ENCODE data around the gene LEAP2. TPM values are rescaled to one million over a fixed set of nuclear protein-coding genes. Genes with fewer than 3 reads are reported as not detected.

Gene LEAP2
- total RNA-seq, 2 experiments from 2014 or later = 0.30 to 0.31 TPM

DNA sequence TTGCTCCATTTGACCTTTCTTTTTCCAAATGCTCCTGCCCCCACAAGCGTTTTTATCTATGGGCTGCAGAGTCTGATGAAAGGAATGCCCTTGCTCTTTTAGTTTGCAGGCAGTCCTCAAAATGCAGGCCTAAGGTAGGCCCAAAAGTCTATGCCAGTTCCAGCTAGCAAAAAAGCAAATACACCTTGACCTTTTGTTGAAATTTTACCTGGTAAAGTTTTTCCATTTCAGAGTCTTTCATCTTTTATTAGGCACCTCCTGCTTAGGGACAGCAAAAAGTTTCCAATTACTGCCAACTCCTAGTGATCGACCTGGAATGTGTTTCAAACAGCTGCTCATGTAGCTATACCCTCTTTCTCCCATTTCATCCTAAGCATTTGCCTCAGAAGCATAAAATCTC lies 2.7 kb upstream of the LEAP2 start:
- ChIA-PET CTCF (no interaction called here), POLR2A (interaction anchor here (1.2 kb wide), 2 partner anchors 41 to 92 kb away, joined by 3 to 5 read pairs; no protein-coding TSS in a partner anchor)

GRCh38 chr5:132871459-132872284 lies 1.8 kb upstream of the LEAP2 start:
- ATAC-seq (ENCODE audit: poor library complexity) = no peak
- Mint-ChIP-seq H3K4me3 (no peak overlapping the region), H3K27me3 (no peaks in the 10 kb centered on the region), H3K36me3 (ENCODE audit: low read depth) (peaks cover 58% of the 10 kb centered on the region), H3K4me1 (ENCODE audit: low read depth) (peaks cover 19% of the 10 kb centered on the region), H3K27ac (peak overlapping the region; percentile 39), H3K9me3 (no peaks in the 10 kb centered on the region)
- CTCF ChIA-PET = no interaction called here
- Histone ChIP-seq H3K27me3 (ENCODE audit: control insufficient read depth in 1 of 2, insufficient read depth in 2 of 2, low read length in 2 of 2) (no peaks in the 10 kb centered on the region), H3K4me3 (ENCODE audit: low read length) (no peak overlapping the region), H3K9me3 (ENCODE audit: control insufficient read depth in 1 of 2, insufficient read depth in 1 of 2, low read length in 2 of 2) (no peaks in the 10 kb centered on the region), H3K4me1 (ENCODE audit: insufficient read depth, low read length) (peaks cover 11% of the 10 kb centered on the region), H3K27ac (ENCODE audit: low read depth in 1 of 2, low read length in 2 of 2) (no peak overlapping the region), H3K36me3 (ENCODE audit: insufficient read depth, low read length) (peaks cover 32% of the 10 kb centered on the region)
- TF ChIP-seq, protein P1, sequence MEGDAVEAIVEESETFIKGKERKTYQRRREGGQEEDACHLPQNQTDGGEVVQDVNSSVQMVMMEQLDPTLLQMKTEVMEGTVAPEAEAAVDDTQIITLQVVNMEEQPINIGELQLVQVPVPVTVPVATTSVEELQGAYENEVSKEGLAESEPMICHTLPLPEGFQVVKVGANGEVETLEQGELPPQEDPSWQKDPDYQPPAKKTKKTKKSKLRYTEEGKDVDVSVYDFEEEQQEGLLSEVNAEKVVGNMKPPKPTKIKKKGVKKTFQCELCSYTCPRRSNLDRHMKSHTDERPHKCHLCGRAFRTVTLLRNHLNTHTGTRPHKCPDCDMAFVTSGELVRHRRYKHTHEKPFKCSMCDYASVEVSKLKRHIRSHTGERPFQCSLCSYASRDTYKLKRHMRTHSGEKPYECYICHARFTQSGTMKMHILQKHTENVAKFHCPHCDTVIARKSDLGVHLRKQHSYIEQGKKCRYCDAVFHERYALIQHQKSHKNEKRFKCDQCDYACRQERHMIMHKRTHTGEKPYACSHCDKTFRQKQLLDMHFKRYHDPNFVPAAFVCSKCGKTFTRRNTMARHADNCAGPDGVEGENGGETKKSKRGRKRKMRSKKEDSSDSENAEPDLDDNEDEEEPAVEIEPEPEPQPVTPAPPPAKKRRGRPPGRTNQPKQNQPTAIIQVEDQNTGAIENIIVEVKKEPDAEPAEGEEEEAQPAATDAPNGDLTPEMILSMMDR (IDR thresholded peaks at IDR 0.05) = no peak
- POLR2A ChIA-PET = interaction anchor here (1.2 kb wide), 1 partner anchor 91 kb away, joined by 5 read pairs; no protein-coding TSS in a partner anchor
- DNase-seq = no peak
- intact Hi-C loops (cut with DNase I, micrococcal nuclease) = no loop called here

More for the DNA sequence above, 2.7 kb upstream of the LEAP2 start:
- Mint-ChIP-seq H3K4me3 (peak overlapping the region; percentile 20), H3K27me3 (no peaks in the 10 kb centered on the region), H3K9me3 (no peaks in the 10 kb centered on the region), H3K4me1 (ENCODE audit: low read depth) (peaks cover 25% of the 10 kb centered on the region), H3K36me3 (ENCODE audit: low read depth) (peaks cover 59% of the 10 kb centered on the region), H3K27ac (peak overlapping the region; percentile 39)
- TF ChIP-seq, protein P1 (IDR thresholded peaks at IDR 0.05) = no peak
- no peak for ATAC-seq (ENCODE audit: poor library complexity)
- intact Hi-C loops (cut with DNase I, micrococcal nuclease) = no loop called here
- Histone ChIP-seq H3K36me3 (ENCODE audit: insufficient read depth, low read length) (peaks cover 32% of the 10 kb centered on the region), H3K27me3 (ENCODE audit: control insufficient read depth in 1 of 2, insufficient read depth in 2 of 2, low read length in 2 of 2) (no peaks in the 10 kb centered on the region), H3K27ac (ENCODE audit: low read depth in 1 of 2, low read length in 2 of 2) (no peak overlapping the region), H3K4me3 (ENCODE audit: low read length) (no peak overlapping the region), H3K4me1 (ENCODE audit: insufficient read depth, low read length) (peaks cover 19% of the 10 kb centered on the region), H3K9me3 (ENCODE audit: control insufficient read depth in 1 of 2, insufficient read depth in 1 of 2, low read length in 2 of 2) (no peaks in the 10 kb centered on the region)
- no peak for DNase-seq

- TF ChIP-seq, protein P1 (IDR thresholded peaks at IDR 0.05) = no peak
- H3K27me3 ChIP-seq (ENCODE audit: control insufficient read depth in 1 of 2, insufficient read depth in 2 of 2, low read length in 2 of 2) = no peaks in the 10 kb centered on the region
- DNase-seq = no peak
- intact Hi-C loops (cut with DNase I, micrococcal nuclease) = no loop called here
- no peak overlapping the region for H3K4me3 ChIP-seq (ENCODE audit: low read length)
- H3K36me3 ChIP-seq (ENCODE audit: insufficient read depth, low read length) = peaks cover 29% of the 10 kb centered on the region
- CTCF ChIA-PET = no interaction called here
- POLR2A ChIA-PET = no interaction called here
- H3K4me3 Mint-ChIP-seq = no peak overlapping the region
- ATAC-seq (ENCODE audit: poor library complexity) = no peak
- peaks cover 58% of the 10 kb centered on the region for H3K36me3 Mint-ChIP-seq (ENCODE audit: low read depth)
- H3K27ac Mint-ChIP-seq = peak overlapping the region; percentile 71
- no peaks in the 10 kb centered on the region for H3K27me3 Mint-ChIP-seq
- H3K9me3 Mint-ChIP-seq = no peaks in the 10 kb centered on the region
- peaks cover under 1% of the 10 kb centered on the region for H3K4me1 ChIP-seq (ENCODE audit: insufficient read depth, low read length)
- no peak overlapping the region for H3K27ac ChIP-seq (ENCODE audit: low read depth in 1 of 2, low read length in 2 of 2)
- H3K4me1 Mint-ChIP-seq (ENCODE audit: low read depth) = peaks cover 10% of the 10 kb centered on the region
- no peaks in the 10 kb centered on the region for H3K9me3 ChIP-seq (ENCODE audit: control insufficient read depth in 1 of 2, insufficient read depth in 1 of 2, low read length in 2 of 2)
Measured at GRCh38 chr5:132872788-132873118, 715 bp upstream of the LEAP2 start.
